ENCODE measurements around the gene HSD17B14. TPM values are rescaled to one million over a fixed set of nuclear protein-coding genes. Genes with fewer than 3 reads are reported as not detected.

The HSD17B14 gene
- total and polyA plus RNA-seq, 4 donors = 3.7 to 12.6 (median 8.1) TPM

- TF ChIP-seq MAX (IDR thresholded peaks at IDR 0.05) = no peak
- TF ChIP-seq NR2F2 (IDR thresholded peaks at IDR 0.05) = no peak
- no peak for TF ChIP-seq RAD21 (IDR thresholded peaks at IDR 0.05)
- TF ChIP-seq EGR1 (IDR thresholded peaks at IDR 0.05; ENCODE audit: low read depth in 2 of 2) = no peak
Observed at GRCh38 chr19:48862827-48863226, 26.5 kb upstream of the HSD17B14 start (continued).

- WGBS = 95% methylated on average over 18 of the region's 18 CpGs
- no peak for DNase-seq (ENCODE audit: low spot score)
- TF ChIP-seq FOXA2 (IDR thresholded peaks at IDR 0.05) (no peak), YY1 (IDR thresholded peaks at IDR 0.05) (no peak), SP1 (IDR thresholded peaks at IDR 0.05) (no peak), FOXA1 (IDR thresholded peaks at IDR 0.05) (no peak), RXRA (IDR thresholded peaks at IDR 0.05) (no peak), GABPA (IDR thresholded peaks at IDR 0.05 in 1 of 2, conservative IDR thresholded peaks at IDR 0.05 in 1 of 2) (no peak), MAX (IDR thresholded peaks at IDR 0.05) (no peak), RAD21 (IDR thresholded peaks at IDR 0.05) (no peak), CTCF (IDR thresholded peaks at IDR 0.05; ENCODE audit: low read depth, low read length, missing input control) (no peak), REST (IDR thresholded peaks at IDR 0.05) (no peak), HNF4G (IDR thresholded peaks at IDR 0.05) (no peak), EGR1 (IDR thresholded peaks at IDR 0.05; ENCODE audit: low read depth in 2 of 2) (no peak), ATF3 (IDR thresholded peaks at IDR 0.05) (no peak)
Observed at GRCh38 chr19:48861313-48861712, 25.0 kb upstream of the HSD17B14 start.

More at GRCh38 chr19:48861313-48861712, 25.0 kb upstream of the HSD17B14 start:
- Histone ChIP-seq H3K27me3 (ENCODE audit: control insufficient read depth in 4 of 4, insufficient read depth in 4 of 4, low read length in 3 of 4) (no peaks in the 10 kb centered on the region), H3K4me1 (ENCODE audit: control insufficient read depth in 4 of 4, insufficient read depth in 4 of 4, low read length in 3 of 4) (peaks cover 0 to 11% (median 4%) of the 10 kb centered on the region in 4 donors), H3K27ac (ENCODE audit: low read depth in 1 of 2, low read length in 2 of 2) (no peak overlapping the region), H3K9me3 (ENCODE audit: control insufficient read depth in 4 of 4, low read length in 3 of 4) (no peaks in the 10 kb centered on the region), H3K36me3 (ENCODE audit: control insufficient read depth in 4 of 4, insufficient read depth in 3 of 4, low read depth in 1 of 4, low read length in 3 of 4) (peaks cover 0 to 6% (median 1%) of the 10 kb centered on the region in 4 donors), H3K9ac (ENCODE audit: low read depth in 1 of 2, low read length in 2 of 2) (no peak overlapping the region), H3K4me3 (ENCODE audit: low read depth in 1 of 3, low read length in 3 of 3) (no peak overlapping the region)
